HEK293 (cell line): Measurements from ENCODE around the gene TNNT2.

Experiments used
- CTCF ChIA-PET: fragments of 350-600 bp; formaldehyde crosslinking; extraction: SDS; loops from one replicate; lab custom pipeline; 2021; ENCODE audit warnings: antibody characterized with exemption; lab: Yijun Ruan, JAX
- POLR2A ChIA-PET: fragments of 300-600 bp; formaldehyde crosslinking; extraction: SDS; loops from one replicate; lab custom pipeline; 2020; ENCODE audit warnings: antibody characterized with exemption, inconsistent platforms; lab: Yijun Ruan, JAX
- H3K27ac ChIP-seq: fragments of 200-500 bp; sonication (Bioruptor generic); 2 replicates; pipeline ENCODE4 v1.5.1; 2014; ENCODE audit warnings: low read depth, low read length, control low read depth, inconsistent platforms; ENCODE audit errors: extremely low read depth
- H3K36me3 ChIP-seq, 2 experiments: fragments of 200-500 bp in 1 of 2; sonication (Bioruptor generic) in 1 of 2; 1 replicate in 1 of 2; 2 replicates in 1 of 2; pipeline ENCODE4 v1.5.1; 2014 to 2017; ENCODE audit warnings: inconsistent platforms in 2 of 2, low read length in 2 of 2; ENCODE audit not compliant: control insufficient read depth in 2 of 2, insufficient read depth in 1 of 2
- H3K4me1 ChIP-seq: fragments of 200-500 bp; sonication (Bioruptor generic); 2 replicates; pipeline ENCODE4 v1.5.1; 2014; ENCODE audit warnings: mild to moderate bottlenecking, low read length, inconsistent platforms; ENCODE audit not compliant: control insufficient read depth, insufficient read depth
- H3K4me3 ChIP-seq: 2 replicates; pipeline ENCODE4 v1.5.1; 2011; ENCODE audit warnings: low read depth, mild to moderate bottlenecking, control low read depth, low read length, moderate library complexity
- H3K9me3 ChIP-seq: fragments of 200-500 bp; sonication (Bioruptor generic); 2 replicates; pipeline ENCODE4 v1.5.1; 2014; ENCODE audit warnings: low read depth, low read length, inconsistent platforms; ENCODE audit not compliant: control insufficient read depth, insufficient read depth
- GLI2 ChIP-seq: fragments of 450-650 bp; formaldehyde crosslinking; IDR thresholded peaks from 2 replicates; pipeline ENCODE4; 2017; ENCODE audit warnings: missing biosample characterization, missing genetic modification characterization, low read depth, borderline replicate concordance
- HOXC10 ChIP-seq: sonication (generic); formaldehyde crosslinking; IDR thresholded peaks from 2 replicates; pipeline ENCODE4 v1.8.1; 2023; ENCODE audit warnings: mild to moderate bottlenecking, missing genetic modification reagents
- PRDM2 ChIP-seq: fragments of 450-650 bp; formaldehyde crosslinking; IDR thresholded peaks from 2 replicates; pipeline ENCODE4 v1.5.1; 2016; ENCODE audit warnings: missing biosample characterization, missing genetic modification characterization, borderline replicate concordance
- PRDM4 ChIP-seq: fragments of 450-650 bp; formaldehyde crosslinking; IDR thresholded peaks from 2 replicates; pipeline ENCODE4 v1.5.1; 2017; ENCODE audit warnings: missing biosample characterization, missing genetic modification characterization
- SCRT2 ChIP-seq: fragments of 450-650 bp; formaldehyde crosslinking; IDR thresholded peaks from 2 replicates; pipeline ENCODE4 v1.5.1; 2016; ENCODE audit warnings: missing biosample characterization, missing genetic modification characterization
- TRIM28 ChIP-seq: IDR thresholded peaks from 2 replicates; pipeline ENCODE4 v1.6.1; 2011; ENCODE audit warnings: low read length, control low read depth, borderline replicate concordance
- WT1 ChIP-seq: fragments of 450-650 bp; formaldehyde crosslinking; IDR thresholded peaks from 2 replicates; pipeline ENCODE4 v1.5.1; 2016; ENCODE audit warnings: missing biosample characterization, missing genetic modification characterization
- YY2 ChIP-seq: fragments of 450-650 bp; formaldehyde crosslinking; IDR thresholded peaks from 2 replicates; pipeline ENCODE4 v1.5.1; 2016; ENCODE audit warnings: missing biosample characterization, missing genetic modification characterization
- ZIC2 ChIP-seq: fragments of 450-650 bp; formaldehyde crosslinking; IDR thresholded peaks from 2 replicates; pipeline ENCODE4 v1.5.1; 2016; ENCODE audit warnings: missing biosample characterization, missing genetic modification characterization
- ZNF112 ChIP-seq: fragments of 450-650 bp; formaldehyde crosslinking; IDR thresholded peaks from 2 replicates; pipeline ENCODE4 v1.5.0; 2017; ENCODE audit warnings: missing biosample characterization, missing genetic modification characterization
- ZNF157 ChIP-seq: fragments of 450-650 bp; formaldehyde crosslinking; IDR thresholded peaks from 2 replicates; pipeline ENCODE4 v1.5.1; 2016; ENCODE audit warnings: missing biosample characterization, missing genetic modification characterization
- ZNF174 ChIP-seq: fragments of 450-650 bp; formaldehyde crosslinking; IDR thresholded peaks from 2 replicates; pipeline ENCODE4 v1.5.0; 2017; ENCODE audit warnings: missing biosample characterization, mild to moderate bottlenecking, missing genetic modification characterization
- ZNF202 ChIP-seq: fragments of 450-650 bp; formaldehyde crosslinking; IDR thresholded peaks from 2 replicates; pipeline ENCODE4 v1.5.1; 2016; ENCODE audit warnings: missing biosample characterization, missing genetic modification characterization, borderline replicate concordance
- ZNF341 ChIP-seq: fragments of 450-650 bp; formaldehyde crosslinking; IDR thresholded peaks from 2 replicates; pipeline ENCODE4; 2016; ENCODE audit warnings: low read depth, missing biosample characterization, missing genetic modification characterization
- ZNF521 ChIP-seq: fragments of 450-650 bp; formaldehyde crosslinking; IDR thresholded peaks from 2 replicates; pipeline ENCODE4 v1.5.1; 2017; ENCODE audit warnings: missing biosample characterization, mild to moderate bottlenecking, missing genetic modification characterization
- ZNF548 ChIP-seq: fragments of 450-650 bp; formaldehyde crosslinking; IDR thresholded peaks from 2 replicates; pipeline ENCODE4 v1.5.1; 2016; ENCODE audit warnings: missing biosample characterization, missing genetic modification characterization
- ZNF560 ChIP-seq: fragments of 450-650 bp; formaldehyde crosslinking; IDR thresholded peaks from 2 replicates; pipeline ENCODE4 v1.5.1; 2017; ENCODE audit warnings: missing biosample characterization, missing genetic modification characterization, borderline replicate concordance
- ZNF585B ChIP-seq: fragments of 450-650 bp; formaldehyde crosslinking; IDR thresholded peaks from 2 replicates; pipeline ENCODE4 v1.5.1; 2016; ENCODE audit warnings: missing biosample characterization, missing genetic modification characterization
- ZNF654 ChIP-seq: fragments of 450-650 bp; formaldehyde crosslinking; IDR thresholded peaks from 2 replicates; pipeline ENCODE4 v1.5.1; 2016; ENCODE audit warnings: low read depth, missing biosample characterization, missing genetic modification characterization
- ZNF670 ChIP-seq: fragments of 450-650 bp; formaldehyde crosslinking; IDR thresholded peaks from 2 replicates; pipeline ENCODE4 v1.5.1; 2016; ENCODE audit warnings: missing biosample characterization, missing genetic modification characterization, low read depth
- ZNF76 ChIP-seq: fragments of 450-650 bp; formaldehyde crosslinking; IDR thresholded peaks from 2 replicates; pipeline ENCODE4; 2016; ENCODE audit warnings: low read depth, missing biosample characterization, missing genetic modification characterization, borderline replicate concordance
- TF ChIP-seq, protein P1 (sequence below): fragments of 450-650 bp; formaldehyde crosslinking; IDR thresholded peaks from 2 replicates; pipeline ENCODE4 v1.5.1; 2017; ENCODE audit warnings: missing biosample characterization, missing genetic modification characterization

TNNT2 gene

GRCh38 chr1:201409440-201409839 is 32.0 kb upstream of the TNNT2 start:
- TF ChIP-seq WT1 (tag by site-specific recombination) = no peak
- no peak for TF ChIP-seq ZNF112 (tag by site-specific recombination)
- no peak for TF ChIP-seq ZNF521 (tag by site-specific recombination)
- TF ChIP-seq PRDM2 (tag by site-specific recombination) = no peak
- TF ChIP-seq PRDM4 = no peak
- no peak for TF ChIP-seq ZIC2 (tag by site-specific recombination)
- TF ChIP-seq ZNF76 (tag by site-specific recombination) = no peak
- TF ChIP-seq ZNF548 (tag by site-specific recombination) = no peak
- no peak for TF ChIP-seq ZNF341 (tag by site-specific recombination)
- TF ChIP-seq HOXC10 (CRISPR knock-in tag) = no peak
- no peak for TF ChIP-seq ZNF174 (tag by site-specific recombination)
- no peak for TF ChIP-seq ZNF157 (tag by site-specific recombination)
- no peak for TF ChIP-seq ZNF560
- no peak for TF ChIP-seq ZNF202 (tag by site-specific recombination)
- no peak for TF ChIP-seq TRIM28
- TF ChIP-seq GLI2 (tag by site-specific recombination) = no peak
- no peak for TF ChIP-seq ZNF670 (tag by site-specific recombination)
- no peak for TF ChIP-seq ZNF654
- TF ChIP-seq ZNF585B (tag by site-specific recombination) = no peak
- TF ChIP-seq, all 188 proteins: peak for 0
- Histone ChIP-seq H3K36me3 (no peaks in the 10 kb centered on the region), H3K4me1 (no peaks in the 10 kb centered on the region), H3K4me3 (no peak overlapping the region), H3K9me3 (no peaks in the 10 kb centered on the region), H3K27ac (no peak overlapping the region)
- ChIA-PET CTCF (interaction anchor here (0.9 to 3.0 kb wide), 22 partner anchors 9 to 202 kb away, joined by 3 to 29 read pairs (median 6); partner anchors contain the start of gene LAD1), POLR2A (interaction anchor here (0.6 kb wide), 1 partner anchor 19 kb away, joined by 3 read pairs; no protein-coding TSS in a partner anchor)

DNA sequence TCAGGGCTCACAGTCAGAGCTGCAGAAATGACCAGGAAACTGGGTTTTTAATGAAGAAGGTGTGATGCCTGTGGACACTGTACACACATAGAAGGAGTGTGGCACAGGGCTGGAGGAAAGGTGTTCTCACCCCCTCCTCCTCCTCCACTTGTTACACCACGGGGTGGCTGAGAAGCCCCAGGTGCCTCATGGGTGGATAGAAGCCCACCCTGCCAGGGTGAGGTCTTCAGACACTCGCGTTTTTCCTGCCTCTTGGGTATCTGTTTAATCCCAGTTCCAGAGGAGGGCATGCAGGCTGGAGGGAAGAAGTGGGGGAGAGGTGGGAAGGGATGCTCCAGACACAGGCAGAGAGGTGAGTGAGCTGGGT is 31.3 kb upstream of the TNNT2 start:
- Histone ChIP-seq H3K36me3 (no peaks in the 10 kb centered on the region), H3K4me1 (no peaks in the 10 kb centered on the region), H3K27ac (no peak overlapping the region), H3K4me3 (no peak overlapping the region), H3K9me3 (no peaks in the 10 kb centered on the region)
- TF ChIP-seq, protein P1, sequence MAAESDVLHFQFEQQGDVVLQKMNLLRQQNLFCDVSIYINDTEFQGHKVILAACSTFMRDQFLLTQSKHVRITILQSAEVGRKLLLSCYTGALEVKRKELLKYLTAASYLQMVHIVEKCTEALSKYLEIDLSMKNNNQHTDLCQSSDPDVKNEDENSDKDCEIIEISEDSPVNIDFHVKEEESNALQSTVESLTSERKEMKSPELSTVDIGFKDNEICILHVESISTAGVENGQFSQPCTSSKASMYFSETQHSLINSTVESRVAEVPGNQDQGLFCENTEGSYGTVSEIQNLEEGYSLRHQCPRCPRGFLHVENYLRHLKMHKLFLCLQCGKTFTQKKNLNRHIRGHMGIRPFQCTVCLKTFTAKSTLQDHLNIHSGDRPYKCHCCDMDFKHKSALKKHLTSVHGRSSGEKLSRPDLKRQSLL (tag by site-specific recombination) = no peak
- no peak for TF ChIP-seq YY2
- peak; percentile 64 for TF ChIP-seq SCRT2 (tag by site-specific recombination)
- CTCF ChIA-PET = interaction anchor here (0.5 to 3.0 kb wide), 26 partner anchors 9 to 252 kb away, joined by 3 to 29 read pairs (median 4); partner anchors contain the start of gene LAD1
- POLR2A ChIA-PET = no interaction called here
